Bronchial epithelial cell (primary cell): Measurements from ENCODE around the gene TSNAX. TPM values are rescaled to one million over a fixed set of nuclear protein-coding genes. Genes with fewer than 3 reads are reported as not detected.

ENCODE experiments used
- DNase-seq: peaks from one replicate; pipeline ENCODE4 v3.0.0-alpha.2; 2010; ENCODE audit warnings: low read depth
- FAIRE-seq: peaks from 2 replicates; lab custom pipeline; 2011; peaks lifted over from hg19 to GRCh38; lab: Jason Lieb, UNC
- H3K27me3 ChIP-seq: 2 replicates; pipeline ENCODE4 v1.5.1; 2011; ENCODE audit warnings: low read length; ENCODE audit not compliant: control insufficient read depth, insufficient read depth
- H3K36me3 ChIP-seq: 2 replicates; pipeline ENCODE4 v1.5.1; 2011; ENCODE audit warnings: low read length; ENCODE audit not compliant: control insufficient read depth, insufficient read depth
- H3K4me3 ChIP-seq: 2 replicates; pipeline ENCODE4 v1.5.1; 2011; ENCODE audit warnings: mild to moderate bottlenecking, low read depth, low read length, control low read depth
- total RNA-seq: library from RNA; depleted of rRNA; stranded (reverse); fragments of >200 nt; gene quantifications from 2 replicates; pipeline ENCODE4 v1.2.1, GENCODE V29; 2014
- TF ChIP-seq, protein P1 (sequence below): IDR thresholded peaks from 2 replicates; pipeline ENCODE4 v1.5.1; 2011; ENCODE audit warnings: mild to moderate bottlenecking, moderate library complexity, low read length, control low read depth, inconsistent platforms; ENCODE audit not compliant: insufficient read depth, severe bottlenecking

The TSNAX gene
- total RNA-seq, 1 donor from 2014 or later = 27.1 TPM

DNA sequence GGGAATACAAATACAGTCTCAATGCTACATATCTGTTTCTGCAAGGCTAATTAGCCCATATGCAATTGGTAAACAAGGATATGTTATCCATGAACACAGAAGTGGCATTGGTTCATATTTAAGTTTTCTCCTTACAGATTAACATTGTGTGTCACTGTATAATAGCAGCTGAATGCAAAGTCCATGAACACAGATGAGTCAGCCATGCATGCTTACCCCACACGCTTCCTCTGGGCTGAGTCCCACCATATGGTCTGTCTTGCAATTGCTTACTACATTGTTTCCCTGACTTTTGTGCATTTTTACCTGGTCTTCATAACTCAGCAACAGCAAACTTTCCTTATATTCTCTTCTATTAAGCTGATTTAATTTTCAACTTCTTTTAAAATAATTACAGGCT lies 41.5 kb upstream of the TSNAX start:
- FAIRE-seq (no peak), DNase-seq (peak; percentile 39)
- Histone ChIP-seq H3K27me3 (no peaks in the 10 kb centered on the region), H3K4me3 (no peak overlapping the region), H3K36me3 (no peaks in the 10 kb centered on the region)
- TF ChIP-seq, protein P1, sequence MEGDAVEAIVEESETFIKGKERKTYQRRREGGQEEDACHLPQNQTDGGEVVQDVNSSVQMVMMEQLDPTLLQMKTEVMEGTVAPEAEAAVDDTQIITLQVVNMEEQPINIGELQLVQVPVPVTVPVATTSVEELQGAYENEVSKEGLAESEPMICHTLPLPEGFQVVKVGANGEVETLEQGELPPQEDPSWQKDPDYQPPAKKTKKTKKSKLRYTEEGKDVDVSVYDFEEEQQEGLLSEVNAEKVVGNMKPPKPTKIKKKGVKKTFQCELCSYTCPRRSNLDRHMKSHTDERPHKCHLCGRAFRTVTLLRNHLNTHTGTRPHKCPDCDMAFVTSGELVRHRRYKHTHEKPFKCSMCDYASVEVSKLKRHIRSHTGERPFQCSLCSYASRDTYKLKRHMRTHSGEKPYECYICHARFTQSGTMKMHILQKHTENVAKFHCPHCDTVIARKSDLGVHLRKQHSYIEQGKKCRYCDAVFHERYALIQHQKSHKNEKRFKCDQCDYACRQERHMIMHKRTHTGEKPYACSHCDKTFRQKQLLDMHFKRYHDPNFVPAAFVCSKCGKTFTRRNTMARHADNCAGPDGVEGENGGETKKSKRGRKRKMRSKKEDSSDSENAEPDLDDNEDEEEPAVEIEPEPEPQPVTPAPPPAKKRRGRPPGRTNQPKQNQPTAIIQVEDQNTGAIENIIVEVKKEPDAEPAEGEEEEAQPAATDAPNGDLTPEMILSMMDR = no peak

DNA sequence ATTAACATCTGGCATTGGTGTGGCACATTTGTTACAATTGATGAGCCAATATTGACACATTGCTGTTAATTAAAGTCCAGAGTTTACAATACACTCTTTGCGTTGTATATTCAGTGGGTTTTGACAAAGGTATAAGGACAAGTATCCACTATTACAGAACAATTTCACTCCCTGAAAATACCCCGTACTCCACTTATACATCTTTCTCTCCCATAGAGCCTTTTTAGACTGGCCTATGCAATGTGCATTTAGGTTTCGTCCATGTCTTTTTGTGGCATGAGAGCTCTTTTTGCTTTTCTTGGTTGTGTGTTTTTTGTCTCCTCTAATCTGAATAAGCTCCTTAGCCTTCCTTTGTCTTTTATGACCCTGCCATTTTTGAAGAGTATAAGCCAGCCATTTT lies 40.6 kb upstream of the TSNAX start:
- no peak overlapping the region for H3K4me3 ChIP-seq
- TF ChIP-seq, protein P1 = no peak
- H3K36me3 ChIP-seq = no peaks in the 10 kb centered on the region
- H3K27me3 ChIP-seq = no peaks in the 10 kb centered on the region
- FAIRE-seq (no peak), DNase-seq (no peak)

DNA sequence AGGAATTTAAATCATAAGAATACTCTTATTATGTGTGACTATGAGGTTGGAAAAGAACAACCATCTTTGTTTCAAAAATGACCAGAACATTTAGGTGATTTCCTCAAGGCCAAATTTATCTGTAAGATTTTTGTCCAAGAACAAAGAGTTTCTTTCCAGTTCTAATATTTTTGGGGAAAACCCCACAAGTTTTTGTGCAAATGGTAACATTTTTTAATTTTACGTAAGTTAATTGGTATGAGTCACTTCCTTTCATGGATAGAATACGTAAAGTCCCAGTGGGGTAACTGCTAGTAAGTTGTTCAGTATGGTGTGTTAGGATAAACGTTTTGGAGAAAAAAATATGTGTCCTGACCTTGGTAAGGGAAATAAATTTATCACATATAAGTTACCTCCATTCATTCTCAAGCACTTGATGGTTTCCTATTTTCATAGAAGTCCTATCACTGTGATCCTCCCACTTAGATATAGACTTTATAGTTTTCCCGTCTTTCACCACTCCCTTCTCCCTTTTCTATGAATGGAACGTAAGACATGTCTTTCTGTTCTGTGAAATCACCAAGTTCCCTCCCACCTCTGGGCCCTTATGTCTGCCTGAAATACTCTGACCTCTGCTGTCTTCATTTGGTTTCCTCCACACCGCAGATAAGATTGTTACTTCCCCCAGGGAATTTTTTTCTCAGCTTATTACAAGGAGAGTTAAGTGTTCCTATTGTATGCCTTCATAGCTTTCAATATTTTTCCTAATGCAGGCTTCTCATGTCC lies 34.9 kb upstream of the TSNAX start:
- TF ChIP-seq, protein P1 = no peak

DNA sequence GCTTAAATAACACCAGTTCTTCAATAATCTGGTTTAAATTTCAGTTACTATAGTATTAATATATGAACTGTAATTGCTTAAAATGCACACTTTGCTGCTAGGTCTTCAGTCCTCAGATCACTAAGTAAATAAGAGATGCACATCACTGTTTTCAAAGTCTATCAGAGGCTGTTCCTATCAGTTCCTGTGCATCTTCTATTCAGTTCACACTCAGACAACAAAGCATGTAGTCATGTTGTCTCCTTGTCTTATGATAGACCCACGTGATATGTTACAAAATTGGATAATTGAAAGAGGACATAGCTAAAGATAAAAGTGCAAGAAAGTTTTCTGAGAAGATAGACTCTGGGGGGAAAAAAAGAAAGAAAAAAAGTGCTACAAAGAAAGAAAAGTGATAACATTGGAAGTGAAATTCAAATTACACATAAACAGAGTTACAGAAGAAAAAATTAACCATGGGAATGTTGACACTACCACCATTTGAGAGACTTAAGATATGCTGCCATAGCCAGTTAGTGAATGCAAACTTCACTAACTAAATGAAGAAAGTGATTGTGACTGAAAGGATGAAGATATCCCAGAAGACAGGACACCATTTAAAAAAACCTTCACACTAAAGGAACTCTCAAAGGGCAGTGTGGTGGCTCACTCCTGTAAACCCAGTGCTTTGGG lies 33.9 kb upstream of the TSNAX start:
- no peaks in the 10 kb centered on the region for H3K36me3 ChIP-seq
- H3K4me3 ChIP-seq = no peak overlapping the region
- TF ChIP-seq, protein P1 = no peak
- FAIRE-seq (no peak), DNase-seq (no peak)
- no peaks in the 10 kb centered on the region for H3K27me3 ChIP-seq

More for the DNA sequence above, 34.9 kb upstream of the TSNAX start:
- DNase-seq = no peak
- no peak overlapping the region for H3K4me3 ChIP-seq
- H3K36me3 ChIP-seq = no peaks in the 10 kb centered on the region
- no peaks in the 10 kb centered on the region for H3K27me3 ChIP-seq
- FAIRE-seq = no peak

DNA sequence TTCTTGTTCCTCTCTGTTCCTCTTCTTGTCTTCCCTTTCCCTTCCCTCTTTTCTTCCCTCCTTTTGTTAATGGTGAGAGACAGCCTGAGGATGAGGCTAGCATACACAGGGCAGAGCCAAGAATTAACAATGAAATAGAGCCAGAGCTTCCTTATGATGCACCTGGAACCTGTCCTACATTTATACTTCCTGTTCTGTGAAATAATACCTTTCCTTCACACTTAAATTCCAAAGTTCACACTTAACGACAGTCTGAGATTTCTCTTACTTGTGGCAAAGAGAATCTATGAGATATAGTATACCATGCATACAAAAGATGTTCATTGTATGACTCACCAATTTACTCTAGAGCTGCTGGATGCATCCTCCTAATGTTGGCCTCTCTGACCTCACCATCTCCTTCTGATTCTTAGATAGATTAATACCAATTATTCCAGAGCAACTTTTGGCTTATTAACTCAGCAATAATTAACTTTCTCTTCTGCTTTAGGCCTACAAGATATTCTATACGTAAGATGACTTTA lies 30.8 kb upstream of the TSNAX start:
- TF ChIP-seq, protein P1 = no peak
- Histone ChIP-seq H3K4me3 (no peak overlapping the region), H3K36me3 (no peaks in the 10 kb centered on the region), H3K27me3 (no peaks in the 10 kb centered on the region)
- FAIRE-seq = no peak
- peak; percentile 8 for DNase-seq
